Trophoblast cell (in vitro differentiated cells and primary cell): Measurements from ENCODE around the gene RPS17.
"Not testable (repeated sequence)": the region's sequence is repeated elsewhere in the genome, so short reads cannot be mapped to it uniquely, and the experiment has no call there.

Experiments used
- DNase-seq, 2 donors: peaks; one replicate each; pipeline ENCODE4 v3.0.0-alpha.2; 2016
- H2AFZ ChIP-seq: 2 replicates; pipeline ENCODE4 v1.6.1; 2013; ENCODE audit warnings: low read length, moderate library complexity, mild to moderate bottlenecking; ENCODE audit not compliant: insufficient read depth, poor library complexity
- H2AK5ac ChIP-seq: 2 replicates; pipeline ENCODE4 v1.6.1; 2013; ENCODE audit warnings: mild to moderate bottlenecking, low read length
- H2BK120ac ChIP-seq: 2 replicates; pipeline ENCODE4 v1.6.1; 2013; ENCODE audit warnings: low read length, mild to moderate bottlenecking, moderate library complexity; ENCODE audit not compliant: insufficient read depth, poor library complexity
- H2BK12ac ChIP-seq: 2 replicates; pipeline ENCODE4 v1.6.1; 2013; ENCODE audit warnings: mild to moderate bottlenecking, low read length, moderate library complexity
- H2BK5ac ChIP-seq: 2 replicates; pipeline ENCODE4 v1.6.1; 2013; ENCODE audit warnings: low read length, low read depth, moderate library complexity, mild to moderate bottlenecking; ENCODE audit not compliant: poor library complexity
- H3K14ac ChIP-seq: 2 replicates; pipeline ENCODE4 v1.6.1; 2013; ENCODE audit warnings: mild to moderate bottlenecking, low read length
- H3K18ac ChIP-seq: 2 replicates; pipeline ENCODE4 v1.6.1; 2013; ENCODE audit warnings: mild to moderate bottlenecking, low read length
- H3K23ac ChIP-seq: 2 replicates; pipeline ENCODE4 v1.6.1; 2013; ENCODE audit warnings: low read length
- H3K27ac ChIP-seq: 2 replicates; pipeline ENCODE4 v1.5.1; 2013; ENCODE audit warnings: low read depth, mild to moderate bottlenecking, inconsistent platforms, low read length, moderate library complexity
- H3K27me3 ChIP-seq: 2 replicates; pipeline ENCODE4 v1.6.1; 2013; ENCODE audit warnings: inconsistent platforms, mild to moderate bottlenecking, low read length, moderate library complexity; ENCODE audit not compliant: insufficient read depth
- H3K36me3 ChIP-seq, 2 experiments: 1 replicate in 1 of 2; 2 replicates in 1 of 2; pipeline ENCODE4 v1.6.1; 2013; ENCODE audit warnings: low read length in 2 of 2, mild to moderate bottlenecking in 2 of 2, moderate library complexity in 1 of 2; ENCODE audit not compliant: insufficient read depth in 2 of 2, control insufficient read depth in 1 of 2
- H3K4ac ChIP-seq: 2 replicates; pipeline ENCODE4 v1.6.1; 2013; ENCODE audit warnings: low read depth, mild to moderate bottlenecking, low read length, moderate library complexity
- H3K4me1 ChIP-seq, 2 experiments: 1 replicate in 1 of 2; 2 replicates in 1 of 2; pipeline ENCODE4 v1.6.1; 2013; ENCODE audit warnings: low read length in 2 of 2, mild to moderate bottlenecking in 2 of 2, moderate library complexity in 1 of 2; ENCODE audit not compliant: insufficient read depth in 2 of 2, control insufficient read depth in 1 of 2
- H3K4me2 ChIP-seq: 2 replicates; pipeline ENCODE4 v1.6.1; 2013; ENCODE audit warnings: inconsistent platforms, mild to moderate bottlenecking, low read length, moderate library complexity
- H3K4me3 ChIP-seq: 2 replicates; pipeline ENCODE4 v1.5.1; 2013; ENCODE audit warnings: mild to moderate bottlenecking, low read depth, low read length, inconsistent platforms
- H3K79me1 ChIP-seq: one replicate; pipeline ENCODE4 v1.6.1; 2013; ENCODE audit warnings: low read length
- H3K79me2 ChIP-seq: 2 replicates; pipeline ENCODE4 v1.6.1; 2013; ENCODE audit warnings: low read length, mild to moderate bottlenecking; ENCODE audit not compliant: control insufficient read depth, insufficient read depth, poor library complexity
- H3K9ac ChIP-seq: 2 replicates; pipeline ENCODE4 v1.6.1; 2013; ENCODE audit warnings: mild to moderate bottlenecking, low read length
- H3K9me3 ChIP-seq: 2 replicates; pipeline ENCODE4 v1.6.1; 2013; ENCODE audit warnings: low read depth, mild to moderate bottlenecking, control low read depth, inconsistent platforms, low read length; ENCODE audit not compliant: insufficient read depth
- H4K12ac ChIP-seq: 2 replicates; pipeline ENCODE4 v1.6.1; 2013; ENCODE audit warnings: low read depth, mild to moderate bottlenecking, low read length, moderate library complexity
- H4K8ac ChIP-seq: 2 replicates; pipeline ENCODE4 v1.6.1; 2013; ENCODE audit warnings: low read depth, mild to moderate bottlenecking, low read length, moderate library complexity
- H4K91ac ChIP-seq: one replicate; pipeline ENCODE4 v1.6.1; 2013; ENCODE audit warnings: low read depth, mild to moderate bottlenecking, low read length, moderate library complexity
- WGBS: extraction: QIAGEN DNeasy Blood & Tissue Kit; methylation state at CpG from one replicate; pipeline ENCODE4 v1.1.7; 2013; ENCODE audit warnings: missing lambda C conversion rate; ENCODE audit not compliant: insufficient read length, insufficient coverage; ENCODE audit errors: extremely low coverage; 5-methylcytosine and 5-hydroxymethylcytosine counted together

RPS17 gene

DNA sequence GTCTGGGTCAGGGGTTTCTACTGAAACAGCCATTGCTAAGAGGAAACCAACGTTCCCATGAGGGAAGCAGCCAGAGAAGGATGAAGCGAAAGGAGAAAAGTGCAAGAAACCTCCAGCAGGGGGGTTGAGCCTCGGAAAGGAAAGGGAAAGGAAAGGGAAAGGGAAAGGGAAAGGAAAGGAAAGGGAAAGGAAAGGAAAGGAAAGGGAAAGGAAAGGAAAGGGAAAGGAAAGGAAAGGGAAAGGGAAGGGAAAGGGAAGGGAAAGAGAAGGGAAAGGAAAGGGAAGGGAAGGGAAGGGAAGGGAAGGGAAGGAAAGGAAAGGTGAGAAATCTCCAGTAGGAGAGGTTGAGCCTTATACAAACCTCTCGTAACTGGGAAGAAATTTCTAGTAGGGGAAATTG lies 52.0 kb downstream of the RPS17 start:
- not testable (repeated sequence) for H4K8ac ChIP-seq, H2AK5ac ChIP-seq, H3K4me3 ChIP-seq, H3K4me1 ChIP-seq, H3K4me2 ChIP-seq, H3K4ac ChIP-seq, H4K91ac ChIP-seq, H3K9ac ChIP-seq, H2BK120ac ChIP-seq, H3K27me3 ChIP-seq, H3K9me3 ChIP-seq, H3K27ac ChIP-seq, H2BK5ac ChIP-seq, H2BK12ac ChIP-seq, H3K23ac ChIP-seq, H4K12ac ChIP-seq, H3K79me1 ChIP-seq, H3K18ac ChIP-seq, H3K14ac ChIP-seq, H3K79me2 ChIP-seq, H2AFZ ChIP-seq, H3K36me3 ChIP-seq
- peak in 1 of 2 donors; percentile 2 for DNase-seq
- WGBS = no CpG with 5 or more reads among the region's 4 CpGs

- H3K4ac ChIP-seq, H4K8ac ChIP-seq, H3K79me2 ChIP-seq, H4K91ac ChIP-seq, H2AK5ac ChIP-seq, H2BK120ac ChIP-seq, H3K36me3 ChIP-seq, H3K4me2 ChIP-seq, H3K27ac ChIP-seq, H3K14ac ChIP-seq, H2BK12ac ChIP-seq, H3K4me1 ChIP-seq, H3K79me1 ChIP-seq, H3K23ac ChIP-seq, H3K9me3 ChIP-seq, H3K18ac ChIP-seq, H3K27me3 ChIP-seq, H3K9ac ChIP-seq, DNase-seq, H3K4me3 ChIP-seq, H2BK5ac ChIP-seq, H4K12ac ChIP-seq, H2AFZ ChIP-seq: not testable (repeated sequence)
- WGBS = no CpG with 5 or more reads among the region's 7 CpGs
Observed at GRCh38 chr15:82487045-82487444, 53.2 kb downstream of the RPS17 start.
